Omental fat pad (tissue), 4 donors: ENCODE measurements around the gene RAB8A. TPM values are rescaled to one million over a fixed set of nuclear protein-coding genes. Genes with fewer than 3 reads are reported as not detected.
"Not testable (repeated sequence)": the region's sequence is repeated elsewhere in the genome, so short reads cannot be mapped to it uniquely, and the experiment has no call there.

ENCODE experiments used
- ATAC-seq: fragments of 150-250 bp; one replicate; pipeline ENCODE4 v1.9.1; 2016; ENCODE audit warnings: mild to moderate bottlenecking, moderate library complexity; ENCODE audit not compliant: low FRiP score
- DNase-seq: peaks from one replicate; pipeline ENCODE4 v3.0.0-alpha.2; 2019; ENCODE audit warnings: low spot score
- total RNA-seq, 4 donors: library from RNA; depleted of rRNA; stranded (reverse); fragments of >200 nt; gene quantifications; one replicate each; pipeline ENCODE4 v1.1.0, GENCODE V29; 2016
- TF ChIP-seq, protein P1 (sequence below), 3 donors: fragments of 450-650 bp; IDR thresholded peaks; one replicate each; pipeline ENCODE4 v1.5.1; 2016 to 2017; ENCODE audit warnings: antibody characterized with exemption in 3 of 3, mild to moderate bottlenecking in 3 of 3, moderate library complexity in 2 of 3

Gene RAB8A
- total RNA-seq, 4 donors from 2014 or later = 32.5 to 51.9 (median 40.0) TPM

DNA sequence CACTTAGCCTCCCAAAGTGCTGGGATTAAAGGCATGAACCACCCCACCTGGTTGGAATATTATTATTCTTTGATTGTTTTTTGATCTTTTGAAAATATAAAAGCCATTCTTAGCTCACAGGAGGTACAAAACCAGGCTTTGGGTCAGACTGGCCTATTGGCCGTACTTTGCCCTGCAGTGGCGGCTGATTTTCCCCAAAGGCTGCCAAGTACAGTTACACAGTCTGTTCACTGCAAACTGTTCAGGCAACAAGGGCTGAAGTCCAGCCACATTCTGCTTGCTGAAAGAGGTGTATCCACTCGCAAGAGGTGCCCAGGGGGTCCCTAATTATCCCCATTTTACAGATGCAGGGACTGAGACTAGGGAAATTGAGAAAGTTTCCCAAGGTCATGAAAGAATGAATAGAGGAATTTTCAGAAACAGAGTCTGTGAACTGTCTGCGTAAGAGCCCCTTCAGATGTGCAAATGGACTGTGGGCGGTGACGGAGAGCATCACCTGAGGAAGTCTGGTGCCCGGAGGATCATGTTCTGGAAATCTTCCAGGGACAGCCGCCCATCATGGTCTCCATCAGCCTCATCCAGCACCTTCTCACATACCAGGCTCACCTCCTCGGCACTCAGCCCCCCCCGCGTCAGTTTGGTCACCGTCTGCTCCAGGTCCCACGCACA, 52.7 kb downstream of the RAB8A start:
- TF ChIP-seq, protein P1, sequence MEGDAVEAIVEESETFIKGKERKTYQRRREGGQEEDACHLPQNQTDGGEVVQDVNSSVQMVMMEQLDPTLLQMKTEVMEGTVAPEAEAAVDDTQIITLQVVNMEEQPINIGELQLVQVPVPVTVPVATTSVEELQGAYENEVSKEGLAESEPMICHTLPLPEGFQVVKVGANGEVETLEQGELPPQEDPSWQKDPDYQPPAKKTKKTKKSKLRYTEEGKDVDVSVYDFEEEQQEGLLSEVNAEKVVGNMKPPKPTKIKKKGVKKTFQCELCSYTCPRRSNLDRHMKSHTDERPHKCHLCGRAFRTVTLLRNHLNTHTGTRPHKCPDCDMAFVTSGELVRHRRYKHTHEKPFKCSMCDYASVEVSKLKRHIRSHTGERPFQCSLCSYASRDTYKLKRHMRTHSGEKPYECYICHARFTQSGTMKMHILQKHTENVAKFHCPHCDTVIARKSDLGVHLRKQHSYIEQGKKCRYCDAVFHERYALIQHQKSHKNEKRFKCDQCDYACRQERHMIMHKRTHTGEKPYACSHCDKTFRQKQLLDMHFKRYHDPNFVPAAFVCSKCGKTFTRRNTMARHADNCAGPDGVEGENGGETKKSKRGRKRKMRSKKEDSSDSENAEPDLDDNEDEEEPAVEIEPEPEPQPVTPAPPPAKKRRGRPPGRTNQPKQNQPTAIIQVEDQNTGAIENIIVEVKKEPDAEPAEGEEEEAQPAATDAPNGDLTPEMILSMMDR (IDR thresholded peaks at IDR 0.05) = no peak
- ATAC-seq (no peak), DNase-seq (no peak)

DNA sequence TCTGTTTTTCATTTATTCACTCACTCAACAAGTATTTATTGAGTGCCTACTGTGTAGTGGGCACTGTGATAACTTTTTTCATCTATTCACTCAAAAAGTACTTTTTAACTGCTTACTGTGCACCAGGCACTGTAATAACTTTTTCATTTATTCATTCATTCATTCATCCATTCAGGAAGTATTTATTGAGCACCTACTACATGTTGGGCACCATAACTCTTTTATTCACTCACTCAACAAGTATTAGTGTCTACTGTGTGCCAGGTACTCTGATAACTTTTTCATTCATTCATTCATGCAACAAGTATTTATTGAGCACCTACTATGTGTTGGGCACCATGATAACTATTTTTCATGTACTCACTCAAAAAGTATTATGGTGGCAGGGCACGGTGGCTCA, 54.7 kb downstream of the RAB8A start:
- TF ChIP-seq, protein P1 (IDR thresholded peaks at IDR 0.05) = no peak
- DNase-seq (no peak), ATAC-seq (no peak)

DNA sequence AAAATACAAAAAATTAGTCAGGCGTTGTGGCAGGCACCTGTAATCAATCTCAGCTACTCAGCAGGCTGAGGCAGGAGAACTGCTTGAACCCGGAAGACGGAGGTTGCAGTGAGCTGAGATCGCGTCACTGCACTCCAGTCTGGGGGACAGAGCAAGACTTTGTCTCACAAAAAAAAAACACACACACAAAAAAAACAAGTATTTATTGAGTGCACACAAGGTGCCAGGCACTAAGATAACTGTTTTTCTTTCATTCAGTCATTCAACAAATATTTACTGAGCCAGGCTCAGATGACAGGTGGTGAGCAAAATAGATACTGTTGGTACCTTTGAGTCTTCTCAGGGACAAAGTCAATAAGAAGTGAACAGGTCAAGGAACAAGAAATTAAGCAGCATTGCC, 55.4 kb downstream of the RAB8A start:
- ATAC-seq (no peak), DNase-seq (no peak)
- TF ChIP-seq, protein P1 (IDR thresholded peaks at IDR 0.05) = no peak

DNA sequence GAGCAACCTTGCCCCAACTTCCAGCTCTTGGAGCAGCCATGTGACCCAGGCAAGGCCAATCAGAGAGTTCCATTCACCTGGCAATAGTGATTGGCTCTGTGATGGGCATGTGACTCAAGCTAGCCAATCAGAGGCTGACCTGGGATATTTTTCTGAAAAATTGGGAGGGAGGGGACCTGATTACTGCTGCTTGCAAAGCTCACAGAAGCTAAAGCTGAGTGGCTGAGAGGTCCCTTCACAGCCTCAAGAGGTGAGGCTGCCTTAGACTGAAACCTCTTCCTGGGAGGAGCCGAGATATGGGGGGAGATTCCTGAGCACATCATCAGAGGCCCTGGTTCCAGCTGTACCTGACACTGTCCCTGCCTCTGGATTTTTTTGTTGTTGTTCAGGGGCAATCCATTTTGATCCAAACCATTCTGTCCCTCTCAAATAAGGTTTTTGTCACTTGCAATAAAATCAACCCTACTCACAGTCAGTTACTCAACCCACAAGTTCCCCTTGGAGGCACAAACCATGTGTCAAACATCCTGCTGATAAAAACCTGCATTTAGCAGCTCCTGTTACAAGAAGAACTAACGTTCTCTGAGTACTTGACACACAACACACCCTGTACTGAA, 56.9 kb downstream of the RAB8A start:
- DNase-seq = no peak
- no peak for ATAC-seq
- TF ChIP-seq, protein P1 (IDR thresholded peaks at IDR 0.05) = no peak

DNA sequence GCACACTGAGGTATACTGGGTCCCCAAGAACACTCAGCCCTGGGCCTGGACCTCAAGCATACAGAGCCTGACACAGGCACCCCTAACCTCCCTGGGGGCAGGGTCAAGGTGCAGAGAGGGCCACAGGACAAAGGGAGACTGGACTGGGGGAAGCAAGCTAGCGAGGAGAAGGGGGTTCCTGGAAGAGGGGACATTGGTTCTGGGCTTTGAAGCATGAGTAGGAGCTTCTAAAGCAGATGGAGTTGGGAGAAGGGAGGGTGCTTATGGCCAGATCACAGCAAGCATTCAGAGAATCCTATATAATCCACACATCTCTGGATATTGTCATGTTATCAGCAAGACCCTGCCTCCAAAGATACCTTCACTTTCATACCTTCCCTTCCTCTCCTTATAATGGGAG, 58.4 kb downstream of the RAB8A start:
- ATAC-seq = no peak
- no peak for DNase-seq
- TF ChIP-seq, protein P1 (IDR thresholded peaks at IDR 0.05) = no peak

DNA sequence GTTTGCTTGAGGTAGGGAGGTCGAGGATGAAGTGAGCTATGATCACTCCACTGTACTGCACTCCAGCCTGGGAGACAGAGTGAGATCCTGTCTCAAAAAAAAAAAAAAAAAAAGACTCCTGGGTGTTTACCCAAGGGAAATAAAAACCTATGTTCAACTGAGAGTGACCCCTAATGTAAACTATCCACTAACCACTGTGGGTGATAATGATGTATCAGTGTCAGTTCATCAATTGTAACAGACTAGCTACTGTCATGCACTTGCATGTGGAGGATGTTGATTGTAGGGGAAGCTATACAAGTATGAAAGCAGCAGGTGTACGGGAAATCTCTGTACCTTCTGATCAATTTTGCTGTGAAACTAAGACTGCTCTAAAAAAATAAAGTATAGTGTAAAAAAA, 64.3 kb downstream of the RAB8A start:
- TF ChIP-seq, protein P1 (IDR thresholded peaks at IDR 0.05) = no peak
- ATAC-seq = no peak
- no peak for DNase-seq

DNA sequence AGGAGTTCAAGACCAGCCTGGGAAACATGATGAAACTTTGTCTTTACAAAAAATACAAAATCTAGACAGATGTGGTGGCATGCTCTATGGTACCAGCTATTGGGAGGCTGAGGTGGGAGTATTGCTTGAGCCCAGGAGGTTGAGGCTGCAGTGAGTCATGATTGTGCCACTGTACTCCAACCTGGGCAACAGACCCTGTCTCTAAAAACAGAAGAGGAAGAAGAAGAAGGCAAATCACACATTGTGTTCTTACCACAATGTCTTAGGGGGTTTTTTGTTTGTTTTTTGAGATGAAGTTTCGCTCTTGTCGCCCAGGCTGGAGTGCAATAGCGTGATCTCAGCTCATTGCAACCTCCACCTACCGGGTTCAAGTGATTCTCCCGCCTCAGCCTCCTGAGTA, 67.2 kb downstream of the RAB8A start:
- ATAC-seq = not testable (repeated sequence)

More for the DNA sequence above, 67.2 kb downstream of the RAB8A start:
- not testable (repeated sequence) for DNase-seq
